Endothelial cell of umbilical vein (primary cell): Measurements from ENCODE around the gene CLNK. TPM values are rescaled to one million over a fixed set of nuclear protein-coding genes. Genes with fewer than 3 reads are reported as not detected.

Source experiments
- BruUV-seq: library from RNA; stranded (reverse); fragments of 400-500 nt; replicated peaks from 2 replicates; lab custom pipeline; 2021; lab: Mats Ljungman, UMichigan
- CTCF ChIA-PET: fragments of 300-600, 350-600 bp; sonication (Branson Sonifier 250); formaldehyde crosslinking; loops from one replicate; lab custom pipeline; 2021; ENCODE audit warnings: antibody characterized with exemption, inconsistent platforms; lab: Charles Lee
- POLR2A ChIA-PET: fragments of 300-600, 350-600 bp; sonication (Branson Sonifier 250); formaldehyde crosslinking; loops from one replicate; lab custom pipeline; 2021; ENCODE audit warnings: antibody characterized with exemption, inconsistent platforms; lab: Charles Lee
- DNase-seq: peaks from one replicate; pipeline ENCODE4 v3.0.0-alpha.2; 2011; ENCODE audit warnings: low read depth, low spot score
- FAIRE-seq: peaks from 2 replicates; lab custom pipeline; 2011; peaks lifted over from hg19 to GRCh38; lab: Jason Lieb, UNC
- H2AFZ ChIP-seq: 2 replicates; pipeline ENCODE4 v1.6.0; 2012; ENCODE audit warnings: low read depth, low read length, control low read depth, inconsistent platforms
- H3K27ac ChIP-seq: 2 replicates; pipeline ENCODE4 v1.5.1; 2011; ENCODE audit warnings: low read depth, mild to moderate bottlenecking, control low read depth, low read length, moderate library complexity; ENCODE audit not compliant: insufficient read depth
- H3K27me3 ChIP-seq, 2 experiments: 2 replicates each; pipeline versions ENCODE4 v1.6.0 to v1.6.1; 2011; ENCODE audit warnings: low read length in 2 of 2, mixed read lengths in 1 of 2; ENCODE audit not compliant: control insufficient read depth in 2 of 2, insufficient read depth in 2 of 2
- H3K36me3 ChIP-seq, 2 experiments: 2 replicates in 1 of 2; 3 replicates in 1 of 2; pipeline ENCODE4 v1.5.1; 2011; ENCODE audit warnings: low read length in 2 of 2, mild to moderate bottlenecking in 1 of 2, moderate library complexity in 1 of 2; ENCODE audit not compliant: control insufficient read depth in 2 of 2, insufficient read depth in 2 of 2; ENCODE audit errors: extremely low read depth in 1 of 2
- H3K4me1 ChIP-seq: 3 replicates; pipeline ENCODE4 v1.5.1; 2011; ENCODE audit warnings: mild to moderate bottlenecking, low read length; ENCODE audit not compliant: control insufficient read depth, insufficient read depth; ENCODE audit errors: extremely low read depth
- H3K4me2 ChIP-seq: 2 replicates; pipeline ENCODE4 v1.6.1; 2011; ENCODE audit warnings: low read length, control low read depth, mixed read lengths; ENCODE audit not compliant: insufficient read depth
- H3K4me3 ChIP-seq, 3 experiments: fragments of 200-600 bp in 1 of 3; sonication (generic), shearing (Covaris generic) in 1 of 3; replicated peaks in 1 of 3; 2 replicates each; pipeline ENCODE4 v1.5.1; 2011 to 2016; ENCODE audit warnings: control low read depth in 3 of 3, low read length in 3 of 3, mild to moderate bottlenecking in 2 of 3, inconsistent platforms in 1 of 3, low read depth in 1 of 3, moderate library complexity in 1 of 3; ENCODE audit not compliant: insufficient read depth in 1 of 3
- H3K79me2 ChIP-seq: 2 replicates; pipeline ENCODE4 v1.6.0; 2012; ENCODE audit warnings: low read length, inconsistent platforms; ENCODE audit not compliant: control insufficient read depth, insufficient read depth
- H3K9ac ChIP-seq: replicated peaks from 2 replicates; pipeline ENCODE3; 2011; ENCODE audit warnings: low read length, control low read depth; ENCODE audit not compliant: insufficient read depth; ENCODE audit errors: extremely low read depth
- H3K9me1 ChIP-seq: replicated peaks from 3 replicates; pipeline ENCODE4 v1.6.0; 2011; ENCODE audit warnings: mild to moderate bottlenecking, low read length; ENCODE audit not compliant: control insufficient read depth, insufficient read depth; ENCODE audit errors: extremely low read depth
- H3K9me3 ChIP-seq: replicated peaks from 2 replicates; pipeline ENCODE4 v1.5.1; 2012; ENCODE audit warnings: low read length, inconsistent platforms; ENCODE audit not compliant: control insufficient read depth, insufficient read depth
- H4K20me1 ChIP-seq: replicated peaks from 2 replicates; pipeline ENCODE3; 2011; ENCODE audit warnings: mild to moderate bottlenecking, low read length; ENCODE audit not compliant: control insufficient read depth, insufficient read depth; ENCODE audit errors: extremely low read depth
- CTCF ChIP-seq, 2 donors: IDR thresholded peaks; 1 replicate in 1 of 2; 2 replicates in 1 of 2; pipeline ENCODE4 v1.5.1; 2011; ENCODE audit warnings: low read length in 2 of 2, mild to moderate bottlenecking in 2 of 2, moderate library complexity in 2 of 2, control low read depth in 1 of 2, inconsistent platforms in 1 of 2, low read depth in 1 of 2; ENCODE audit not compliant: insufficient read depth in 1 of 2; ENCODE audit errors: extremely low read depth in 1 of 2
- FOS ChIP-seq: IDR thresholded peaks from 2 replicates; pipeline ENCODE4 v1.6.1; 2011; ENCODE audit warnings: mild to moderate bottlenecking, low read length, moderate library complexity, borderline replicate concordance; ENCODE audit not compliant: insufficient read depth
- JUN ChIP-seq: IDR thresholded peaks from 2 replicates; pipeline ENCODE4 v1.6.1; 2011; ENCODE audit warnings: borderline replicate concordance, low read depth; ENCODE audit not compliant: insufficient read length, insufficient read depth
- MAX ChIP-seq: IDR thresholded peaks from 2 replicates; pipeline ENCODE4 v1.6.1; 2011; ENCODE audit not compliant: insufficient read depth, insufficient read length
- MYC ChIP-seq: IDR thresholded peaks from one replicate; pipeline ENCODE4 v1.6.1; 2011; ENCODE audit warnings: mild to moderate bottlenecking, low read depth, low read length
- POLR2A ChIP-seq: IDR thresholded peaks from 2 replicates; pipeline ENCODE4 v1.6.1; 2012; ENCODE audit warnings: low read depth, mild to moderate bottlenecking, control low read depth, low read length
- POLR2AphosphoS5 ChIP-seq: IDR thresholded peaks from 2 replicates; pipeline ENCODE4 v1.6.1; 2012; ENCODE audit warnings: low read depth, mild to moderate bottlenecking, control low read depth, low read length, moderate library complexity; ENCODE audit not compliant: insufficient read depth
- dilution Hi-C: fragments of 300-500 bp; cut with MboI; formaldehyde crosslinking; loops from one replicate; pipeline ENCODE4 v1.15.0; 2019; ENCODE audit warnings: low sequenced_read_pairs; ENCODE audit not compliant: extremely low pct_ligation_motif_present
- intact Hi-C: fragments of 100-400 bp; cut with micrococcal nuclease; formaldehyde crosslinking; loops from one replicate; pipeline ENCODE4 v1.10.0; 2022
- polyA plus RNA-seq, 4 experiments: library from polyadenylated mRNA; depleted of rRNA in 3 of 4; stranded (reverse) in 3 of 4; unstranded in 1 of 4; fragments of >200 nt; gene quantifications; 2 replicates each; pipeline versions ENCODE4 v1.2.1 to v1.2.3, GENCODE V29; 2011 to 2012; ENCODE audit warnings: missing spikeins in 1 of 4
- total RNA-seq: library from RNA; stranded (reverse); gene quantifications from 2 replicates; pipeline ENCODE4 v1.2.3, GENCODE V29; 2021

CLNK gene
- total and polyA plus RNA-seq, 2 donors (not counting 3 experiments of a cell fraction or from before 2014, with no cell fraction given) = not detected

- no peaks in the 10 kb centered on the region for H3K9me1 ChIP-seq
- H3K27me3 ChIP-seq = no peaks in the 10 kb centered on the region
- BruUV-seq = no TSS peak
- intact Hi-C loops = no loop called here
- DNase-seq (no peak), FAIRE-seq (no peak)
- H4K20me1 ChIP-seq = no peaks in the 10 kb centered on the region
- H3K4me1 ChIP-seq = no peaks in the 10 kb centered on the region
- no peak overlapping the region for H3K4me3 ChIP-seq
- H3K36me3 ChIP-seq = no peaks in the 10 kb centered on the region
- ChIA-PET CTCF (no interaction called here), POLR2A (no interaction called here)
- no peak overlapping the region for H3K9ac ChIP-seq
- TF ChIP-seq FOS = no peak
- TF ChIP-seq POLR2AphosphoS5 = no peak
- no peak for TF ChIP-seq CTCF (IDR thresholded peaks at IDR 0.05; ENCODE audit: extremely low read depth in 1 of 2, insufficient read depth in 1 of 2, low read depth in 1 of 2, low read length in 2 of 2)
- no peak for TF ChIP-seq POLR2A
- TF ChIP-seq MYC = no peak
- TF ChIP-seq MAX = no peak
- TF ChIP-seq JUN = no peak
- H3K9me3 ChIP-seq = no peaks in the 10 kb centered on the region
- no peak overlapping the region for H2AFZ ChIP-seq
- no peak overlapping the region for H3K27ac ChIP-seq
- dilution Hi-C loops = no loop called here
- no peak overlapping the region for H3K4me2 ChIP-seq
- no peaks in the 10 kb centered on the region for H3K79me2 ChIP-seq
Measured at GRCh38 chr4:10697086-10697485, 12.5 kb upstream of the CLNK start.
